ENCODE data around the gene HOXA13. TPM values are rescaled to one million over a fixed set of nuclear protein-coding genes. Genes with fewer than 3 reads are reported as not detected.

HOXA13 gene
- polyA plus RNA-seq, 1 donor from 2014 or later: not detected

- Histone ChIP-seq H3K4me3 (ENCODE audit: low read length) (no peak overlapping the region), H3K9me3 (ENCODE audit: low read length) (no peaks in the 10 kb centered on the region), H4K20me1 (ENCODE audit: insufficient read depth) (no peaks in the 10 kb centered on the region), H3K9ac (ENCODE audit: low read length) (no peak overlapping the region), H3F3A (ENCODE audit: insufficient read depth, low read length, poor library complexity, severe bottlenecking) (no peaks in the 10 kb centered on the region), H3K27ac (ENCODE audit: low read length) (no peak overlapping the region), H3K79me2 (replicated peaks; ENCODE audit: insufficient read depth, low read length) (no peaks in the 10 kb centered on the region), H3K4me2 (ENCODE audit: low read length) (no peak overlapping the region), H2AFZ (ENCODE audit: low read depth, low read length) (no peak overlapping the region), H3K27me3 (ENCODE audit: insufficient read depth, low read depth, low read length) (peaks cover 82% of the 10 kb centered on the region), H3K9me2 (ENCODE audit: insufficient read depth, low read length) (no peaks in the 10 kb centered on the region), H3K36me3 (ENCODE audit: insufficient read depth, low read length) (no peaks in the 10 kb centered on the region)
- TF ChIP-seq POLR2AphosphoS5 (IDR thresholded peaks at IDR 0.05): no peak
- no peak for TF ChIP-seq CTCF (IDR thresholded peaks at IDR 0.05; ENCODE audit: poor library complexity, severe bottlenecking)
- no peak for TF ChIP-seq REST (IDR thresholded peaks at IDR 0.05; ENCODE audit: borderline replicate concordance)
- no peak for TF ChIP-seq RAD21 (conservative IDR thresholded peaks at IDR 0.05)
- TF ChIP-seq EZH2 (IDR thresholded peaks at IDR 0.05; ENCODE audit: borderline replicate concordance, insufficient read depth, low read length, poor library complexity, severe bottlenecking): no peak
Measured at GRCh38 chr7:27229448-27229847, 29.6 kb upstream of the HOXA13 start.

DNA sequence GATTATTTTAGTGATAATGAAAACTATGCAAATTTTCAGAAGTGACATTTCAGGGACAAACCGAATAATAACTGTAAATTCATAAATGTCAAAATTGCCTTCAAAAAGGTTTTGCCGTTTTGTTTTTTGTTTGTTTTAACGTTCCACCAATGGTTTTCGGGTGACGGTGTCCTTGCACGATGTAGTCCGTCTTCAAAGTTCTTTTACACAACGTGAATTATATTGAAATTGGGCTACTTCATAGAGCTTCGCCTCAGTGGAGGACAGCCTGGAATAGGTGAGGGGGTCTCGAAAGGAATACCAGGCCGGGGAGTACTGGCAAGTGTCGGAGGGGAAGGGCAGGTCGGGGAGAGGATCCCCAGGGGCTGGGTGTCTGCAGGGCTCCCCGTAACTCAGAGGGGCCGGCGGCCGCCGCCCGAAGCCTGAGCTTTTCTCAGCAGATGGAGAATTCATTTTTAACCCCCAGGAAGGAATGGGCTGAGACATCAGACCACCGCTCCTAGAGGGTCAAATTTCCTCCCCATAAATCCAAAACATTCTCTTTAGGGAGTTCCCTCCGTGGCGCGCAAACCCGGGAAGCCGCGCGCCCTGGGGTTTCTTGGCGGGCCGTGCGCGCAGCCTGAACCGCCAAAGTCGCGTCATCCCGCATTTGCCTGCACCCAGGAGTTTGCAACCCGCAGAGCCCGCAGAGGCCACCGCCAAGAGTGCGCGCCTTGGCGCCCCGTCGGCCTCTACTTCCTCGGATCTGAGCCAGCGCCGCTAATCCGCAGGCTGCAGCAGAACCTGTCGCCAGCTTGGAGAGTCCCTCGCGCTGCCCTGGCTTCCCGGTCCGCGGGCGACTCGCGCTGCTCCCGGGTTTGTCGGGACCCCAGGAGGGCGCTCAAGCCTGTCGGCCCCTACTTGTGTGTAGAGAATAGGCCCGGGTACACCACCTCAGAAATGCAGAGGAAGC is 25.4 kb upstream of the HOXA13 start:
- Histone ChIP-seq H4K20me1 (ENCODE audit: insufficient read depth) (no peaks in the 10 kb centered on the region), H3K79me2 (replicated peaks; ENCODE audit: insufficient read depth, low read length) (no peaks in the 10 kb centered on the region), H3F3A (ENCODE audit: insufficient read depth, low read length, poor library complexity, severe bottlenecking) (no peaks in the 10 kb centered on the region), H3K9ac (ENCODE audit: low read length) (no peak overlapping the region), H3K27me3 (ENCODE audit: insufficient read depth, low read depth, low read length) (peaks cover 99% of the 10 kb centered on the region), H3K9me2 (ENCODE audit: insufficient read depth, low read length) (no peaks in the 10 kb centered on the region), H3K4me3 (ENCODE audit: low read length) (peak overlapping the region; percentile 53), H3K4me2 (ENCODE audit: low read length) (no peak overlapping the region), H2AFZ (ENCODE audit: low read depth, low read length) (no peak overlapping the region), H3K9me3 (ENCODE audit: low read length) (no peaks in the 10 kb centered on the region), H3K36me3 (ENCODE audit: insufficient read depth, low read length) (no peaks in the 10 kb centered on the region), H3K27ac (ENCODE audit: low read length) (no peak overlapping the region)
- TF ChIP-seq EP300 (conservative IDR thresholded peaks at IDR 0.05; ENCODE audit: poor library complexity, severe bottlenecking) (no peak), REST (IDR thresholded peaks at IDR 0.05; ENCODE audit: borderline replicate concordance) (no peak), MXI1 (conservative IDR thresholded peaks at IDR 0.05; ENCODE audit: poor library complexity, severe bottlenecking) (no peak), POLR2AphosphoS5 (IDR thresholded peaks at IDR 0.05) (no peak), RAD21 (conservative IDR thresholded peaks at IDR 0.05) (no peak), EZH2 (IDR thresholded peaks at IDR 0.05; ENCODE audit: borderline replicate concordance, insufficient read depth, low read length, poor library complexity, severe bottlenecking) (peak; percentile 50), TAF1 (IDR thresholded peaks at IDR 0.05; ENCODE audit: low read depth) (no peak), CTCF (IDR thresholded peaks at IDR 0.05; ENCODE audit: poor library complexity, severe bottlenecking) (no peak)

Data from neural cell (in vitro differentiated cells).